ENCODE measurements around the gene CMPK2. TPM values are rescaled to one million over a fixed set of nuclear protein-coding genes. Genes with fewer than 3 reads are reported as not detected.
A peak's percentile ranks its signal among the peaks of the same experiment; 100 is the strongest.

Gene CMPK2
- total and polyA plus RNA-seq, 8 donors = 1.7 to 4.3 (median 3.3) TPM

DNA sequence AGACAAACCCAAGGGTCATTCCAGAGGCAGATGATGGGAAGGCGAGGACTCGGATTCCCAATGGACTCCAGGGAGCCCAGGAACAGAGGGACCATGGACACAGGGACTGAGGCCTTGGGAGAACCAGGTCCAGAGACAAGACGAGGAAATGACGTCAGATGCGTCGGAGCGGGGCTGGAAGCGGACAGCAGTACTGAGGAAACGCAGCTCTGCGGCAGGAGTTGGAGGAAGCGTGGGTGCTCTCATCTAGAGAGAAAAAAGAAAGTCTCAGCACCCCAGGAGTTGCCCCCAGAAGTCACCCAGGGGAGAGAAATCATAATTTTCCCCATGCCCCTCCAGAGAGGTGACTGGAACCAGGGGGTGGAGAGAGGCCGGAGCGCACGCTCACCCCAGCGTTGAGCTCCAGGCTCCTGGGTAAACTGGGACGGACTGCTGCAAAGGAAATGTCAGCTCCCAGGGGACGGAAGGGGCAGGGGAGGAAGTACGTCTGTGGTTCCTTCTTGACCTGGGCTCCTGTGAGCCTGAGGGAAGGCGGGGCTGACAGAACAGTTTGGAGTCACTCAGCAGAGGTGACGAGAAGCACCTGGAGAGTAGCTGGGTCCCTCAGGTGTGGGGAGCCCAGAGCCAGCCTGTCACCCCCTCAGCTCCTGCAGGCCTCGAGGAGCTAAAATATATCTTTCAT, 44.7 kb downstream of the CMPK2 start:
- DNase-seq = no peak
- H3K4me1 ChIP-seq = no peaks in the 10 kb centered on the region
- no peak overlapping the region for H3K27ac ChIP-seq
- no peaks in the 10 kb centered on the region for H3K9me3 ChIP-seq
- intact Hi-C loops (cut with DNase I) = no loop called here
- no peaks in the 10 kb centered on the region for H3K27me3 ChIP-seq
- no peak for ATAC-seq
- no peak for FAIRE-seq
- H3K4me3 ChIP-seq = no peak overlapping the region
- TF ChIP-seq, protein P1, sequence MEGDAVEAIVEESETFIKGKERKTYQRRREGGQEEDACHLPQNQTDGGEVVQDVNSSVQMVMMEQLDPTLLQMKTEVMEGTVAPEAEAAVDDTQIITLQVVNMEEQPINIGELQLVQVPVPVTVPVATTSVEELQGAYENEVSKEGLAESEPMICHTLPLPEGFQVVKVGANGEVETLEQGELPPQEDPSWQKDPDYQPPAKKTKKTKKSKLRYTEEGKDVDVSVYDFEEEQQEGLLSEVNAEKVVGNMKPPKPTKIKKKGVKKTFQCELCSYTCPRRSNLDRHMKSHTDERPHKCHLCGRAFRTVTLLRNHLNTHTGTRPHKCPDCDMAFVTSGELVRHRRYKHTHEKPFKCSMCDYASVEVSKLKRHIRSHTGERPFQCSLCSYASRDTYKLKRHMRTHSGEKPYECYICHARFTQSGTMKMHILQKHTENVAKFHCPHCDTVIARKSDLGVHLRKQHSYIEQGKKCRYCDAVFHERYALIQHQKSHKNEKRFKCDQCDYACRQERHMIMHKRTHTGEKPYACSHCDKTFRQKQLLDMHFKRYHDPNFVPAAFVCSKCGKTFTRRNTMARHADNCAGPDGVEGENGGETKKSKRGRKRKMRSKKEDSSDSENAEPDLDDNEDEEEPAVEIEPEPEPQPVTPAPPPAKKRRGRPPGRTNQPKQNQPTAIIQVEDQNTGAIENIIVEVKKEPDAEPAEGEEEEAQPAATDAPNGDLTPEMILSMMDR (IDR thresholded peaks at IDR 0.05) = no peak
- no peaks in the 10 kb centered on the region for H3K36me3 ChIP-seq
- WGBS, 2 donors = 87 to 90% methylated on average over 21 of the region's 21 CpGs

DNA sequence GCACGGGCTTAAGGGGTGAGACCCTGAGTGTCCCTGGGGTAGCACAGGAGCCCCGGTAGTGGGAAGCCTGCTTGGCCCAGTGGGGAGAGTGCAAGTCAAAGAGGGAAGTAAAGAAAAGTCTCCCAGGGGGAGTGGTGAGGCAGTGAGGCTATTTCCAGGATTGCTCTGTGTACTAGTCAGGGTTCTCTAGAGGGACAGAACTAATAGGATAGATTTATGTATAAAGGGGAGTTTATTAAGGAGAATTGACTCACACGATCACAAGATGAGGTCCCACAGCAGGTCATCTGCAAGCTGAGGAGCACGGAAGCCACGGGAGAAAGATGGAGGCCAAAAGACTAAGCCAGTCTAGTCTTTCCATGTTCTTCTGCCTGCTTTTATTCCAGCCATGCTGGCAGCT, 45.5 kb downstream of the CMPK2 start:
- Histone ChIP-seq H3K27ac (no peak overlapping the region), H3K27me3 (no peaks in the 10 kb centered on the region), H3K4me3 (no peak overlapping the region), H3K9me3 (no peaks in the 10 kb centered on the region), H3K36me3 (no peaks in the 10 kb centered on the region), H3K4me1 (no peaks in the 10 kb centered on the region)
- intact Hi-C loops (cut with DNase I) = no loop called here
- 76 to 77% methylated on average over 5 of the region's 5 CpGs for WGBS, 2 donors
- no peak for ATAC-seq
- no peak for FAIRE-seq
- TF ChIP-seq, protein P1 (IDR thresholded peaks at IDR 0.05) = no peak
- DNase-seq = no peak

DNA sequence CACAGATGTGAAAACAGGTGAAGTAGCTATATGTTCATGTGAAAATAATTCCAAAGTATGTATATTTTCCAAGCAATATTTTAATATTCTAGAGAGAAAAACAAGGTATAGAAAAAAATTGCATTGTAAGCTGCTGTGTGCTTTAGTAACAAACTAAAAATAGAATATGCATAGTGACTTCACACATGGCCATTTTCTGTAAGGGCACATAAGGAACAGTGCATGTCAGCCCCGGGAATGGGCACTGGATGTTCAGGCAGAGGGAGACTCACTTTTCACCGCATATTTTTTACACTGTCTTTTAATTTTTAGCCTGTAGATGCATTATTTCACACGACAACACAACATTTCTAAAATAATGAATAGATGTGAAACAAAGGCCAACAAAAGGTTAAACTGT, 46.0 kb downstream of the CMPK2 start:
- ATAC-seq (no peak), DNase-seq (no peak), FAIRE-seq (no peak)
- intact Hi-C loops (cut with DNase I) = no loop called here
- Histone ChIP-seq H3K4me3 (no peak overlapping the region), H3K4me1 (no peaks in the 10 kb centered on the region), H3K9me3 (no peaks in the 10 kb centered on the region), H3K36me3 (no peaks in the 10 kb centered on the region), H3K27me3 (no peaks in the 10 kb centered on the region), H3K27ac (no peak overlapping the region)
- TF ChIP-seq, protein P1 (IDR thresholded peaks at IDR 0.05) = no peak
- WGBS, 2 donors = 77 to 87% methylated on average over 3 of the region's 3 CpGs

DNA sequence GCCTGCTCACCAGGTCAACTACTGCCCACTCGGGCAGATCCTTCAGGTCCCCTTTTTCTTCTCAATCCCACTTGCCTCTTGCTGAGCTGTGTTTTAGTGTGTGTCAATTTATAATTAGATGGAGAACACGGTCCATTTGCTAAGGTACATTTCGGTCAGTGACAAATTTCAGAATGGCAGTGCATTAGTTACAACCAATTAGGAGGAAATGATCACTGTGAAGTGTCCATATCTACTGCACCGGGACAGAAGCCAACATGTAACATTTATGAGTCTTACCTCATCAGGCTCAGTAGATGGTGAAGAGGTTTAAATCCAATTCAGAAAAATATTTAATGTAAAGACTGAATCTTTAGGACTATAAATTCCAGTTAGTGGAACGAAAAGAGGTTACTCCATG, 47.7 kb downstream of the CMPK2 start:
- WGBS, 2 donors = 68 to 78% methylated on average over 5 of the region's 5 CpGs
- intact Hi-C loops (cut with DNase I) = no loop called here
- DNase-seq (no peak), ATAC-seq (peak in 2 of 4 donors; percentile 22 to 27), FAIRE-seq (no peak)
- TF ChIP-seq, protein P1 (IDR thresholded peaks at IDR 0.05) = no peak
- no peaks in the 10 kb centered on the region for H3K9me3 ChIP-seq
- H3K27me3 ChIP-seq = no peaks in the 10 kb centered on the region
- no peak overlapping the region for H3K27ac ChIP-seq
- no peaks in the 10 kb centered on the region for H3K4me1 ChIP-seq
- no peaks in the 10 kb centered on the region for H3K36me3 ChIP-seq
- no peak overlapping the region for H3K4me3 ChIP-seq

DNA sequence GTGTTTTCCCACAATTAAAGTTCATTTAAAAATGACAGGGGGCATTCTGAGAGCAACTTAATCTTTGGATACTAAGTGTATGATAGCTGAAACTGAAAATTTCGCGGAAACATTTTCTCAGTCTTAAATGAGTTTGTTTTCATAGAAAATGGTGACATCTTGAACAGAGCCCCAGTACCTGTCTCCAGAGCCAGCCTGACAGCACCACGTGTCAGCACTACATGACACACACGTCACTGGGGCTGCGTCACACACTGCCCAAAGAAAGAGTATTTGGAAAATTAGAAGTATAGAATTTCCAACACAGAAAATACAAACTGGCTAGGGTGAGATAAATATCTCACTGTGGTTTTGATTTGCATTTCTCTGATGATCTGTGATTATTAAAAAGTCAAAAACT, 50.8 kb downstream of the CMPK2 start:
- ATAC-seq (no peak), DNase-seq (no peak), FAIRE-seq (no peak)
- Histone ChIP-seq H3K27me3 (no peaks in the 10 kb centered on the region), H3K9me3 (no peaks in the 10 kb centered on the region), H3K4me1 (no peaks in the 10 kb centered on the region), H3K27ac (no peak overlapping the region), H3K36me3 (no peaks in the 10 kb centered on the region), H3K4me3 (no peak overlapping the region)
- WGBS, 2 donors = 83 to 84% methylated on average over 5 of the region's 5 CpGs
- intact Hi-C loops (cut with DNase I) = no loop called here
- TF ChIP-seq, protein P1 (IDR thresholded peaks at IDR 0.05) = no peak

All from pancreas (tissue), 10 donors.